K562 (cell line): ENCODE data around the gene PMVK. TPM values are rescaled to one million over a fixed set of nuclear protein-coding genes. Genes with fewer than 3 reads are reported as not detected.

Experiments used
- ARID3B ChIP-seq: fragments of 250-450 bp; sonication (Bioruptor Pico); IDR thresholded peaks from 2 replicates; pipeline ENCODE4 v1.4.0; 2020; ENCODE audit warnings: borderline replicate concordance
- BMI1 ChIP-seq: fragments of 150-350 bp; IDR thresholded peaks from 2 replicates; pipeline ENCODE4 v1.6.1; 2014; ENCODE audit warnings: low read length
- CBX1 ChIP-seq: sonication (generic); IDR thresholded peaks from 2 replicates; pipeline ENCODE4 v1.6.1; 2016; ENCODE audit warnings: antibody characterized with exemption, low read depth, mild to moderate bottlenecking
- HDAC6 ChIP-seq: IDR thresholded peaks from 2 replicates; pipeline ENCODE4 v1.6.1; 2012; ENCODE audit warnings: low read depth, mild to moderate bottlenecking, control low read depth, inconsistent platforms, low read length, moderate library complexity
- KDM1A ChIP-seq, 2 experiments: fragments of 450-650 bp; IDR thresholded peaks; 2 replicates each; pipeline ENCODE4 v1.6.1; 2016; ENCODE audit warnings: mild to moderate bottlenecking in 2 of 2
- KLF6 ChIP-seq: fragments of 250-450 bp; sonication (Bioruptor Pico); IDR thresholded peaks from 2 replicates; pipeline ENCODE4 v1.4.0; 2020; ENCODE audit warnings: mild to moderate bottlenecking, moderate library complexity, borderline replicate concordance
- MLLT1 ChIP-seq, 2 experiments: fragments of 450-650 bp; IDR thresholded peaks; 2 replicates each; pipeline ENCODE4 v1.6.1; 2016
- NONO ChIP-seq, 2 experiments: fragments of 200-400 bp in 1 of 2; fragments of 450-650 bp in 1 of 2; formaldehyde crosslinking in 1 of 2; IDR thresholded peaks; 2 replicates each; pipeline ENCODE4 v1.6.1; 2017; ENCODE audit warnings: low read depth in 2 of 2, mild to moderate bottlenecking in 2 of 2, moderate library complexity in 2 of 2, low read length in 1 of 2
- POLR2AphosphoS5 ChIP-seq: IDR thresholded peaks from 2 replicates; pipeline ENCODE4 v1.6.1; 2011; ENCODE audit warnings: mild to moderate bottlenecking, low read depth, low read length, moderate library complexity; ENCODE audit not compliant: control insufficient read depth, insufficient read depth
- RBM25 ChIP-seq: fragments of 200-400 bp; formaldehyde crosslinking; IDR thresholded peaks from 2 replicates; pipeline ENCODE4 v1.6.1; 2018; ENCODE audit warnings: low read length, low read depth, moderate library complexity; ENCODE audit not compliant: severe bottlenecking
- SAP30 ChIP-seq: fragments of 200-600 bp; sonication (generic); IDR thresholded peaks from 2 replicates; pipeline ENCODE4 v1.6.1; 2012; ENCODE audit warnings: borderline replicate concordance, low read depth, mild to moderate bottlenecking, moderate library complexity, low read length, control low read depth, inconsistent platforms; ENCODE audit not compliant: insufficient read depth, poor library complexity, severe bottlenecking
- TCF15 ChIP-seq: fragments of 250-450 bp; sonication (Bioruptor Pico); IDR thresholded peaks from 2 replicates; pipeline ENCODE4 v1.8.0; 2022; ENCODE audit warnings: moderate library complexity, mild to moderate bottlenecking, inconsistent platforms
- ZBTB5 ChIP-seq: fragments of 450-650 bp; IDR thresholded peaks from 2 replicates; pipeline ENCODE4 v1.6.1; 2017; ENCODE audit warnings: antibody characterized with exemption
- ZNF586 ChIP-seq: fragments of 450-650 bp; formaldehyde crosslinking; conservative IDR thresholded peaks from 2 replicates; pipeline ENCODE4 v1.4.0; 2020; ENCODE audit warnings: mild to moderate bottlenecking, moderate library complexity
- ZNF609 ChIP-seq: sonication (generic); formaldehyde crosslinking; IDR thresholded peaks from 2 replicates; pipeline ENCODE4 v1.8.1; 2023; ENCODE audit warnings: missing genetic modification reagents, mild to moderate bottlenecking, borderline replicate concordance
- polyA plus RNA-seq, 8 experiments: library from polyadenylated mRNA; depleted of rRNA in 4 of 8; stranded (reverse) in 5 of 8; unstranded in 3 of 8; fragments of >200 nt; fragmentation: Nextera tagmentation in 2 of 8; fragmentation: Illumina TruSeq in 1 of 8; extraction: Ambion mirVana in 2 of 8; extraction: Trizol in 1 of 8; gene quantifications; 2 replicates each; pipeline versions ENCODE4 v1.2.1 to v1.2.3, GENCODE V29; 2011 to 2014; ENCODE audit warnings: inconsistent platforms in 1 of 8, missing spikeins in 1 of 8
- total RNA-seq, 7 experiments: library from RNA; depleted of rRNA in 6 of 7; stranded (reverse); fragments of >200 nt in 6 of 7; fragmentation: Illumina TruSeq in 2 of 7; extraction: Trizol in 2 of 7; gene quantifications; 2 replicates each; pipeline versions ENCODE4 v1.2.1 to v1.2.3, GENCODE V29; 2011 to 2021; ENCODE audit warnings: low replicate concordance in 1 of 7

Gene PMVK
- total and polyA plus RNA-seq, 9 of the 15 experiments (the other 6 are each of a cell fraction or from before 2014, with no cell fraction given): 1.1 to 15.3 (median 6.3) TPM

GRCh38 chr1:154934358-154934948 is 2.1 kb downstream of the PMVK start (continued):
- TF ChIP-seq ZNF609 (no peak), ZNF586 (CRISPR knock-in tag) (no peak), NONO (IDR thresholded peaks at IDR 0.05; ENCODE audit: low read depth in 2 of 2, low read length in 1 of 2) (no peak), BMI1 (no peak), RBM25 (peak; percentile 40), ZBTB5 (no peak), MLLT1 (IDR thresholded peaks at IDR 0.05) (no peak), HDAC6 (no peak), POLR2AphosphoS5 (no peak), SAP30 (no peak), KDM1A (IDR thresholded peaks at IDR 0.05) (peak; percentile 14 to 20; a peak in 1 of 4 replicates), ARID3B (CRISPR knock-in tag) (no peak), CBX1 (no peak), TCF15 (CRISPR knock-in tag) (no peak), KLF6 (CRISPR knock-in tag) (no peak)
